SK-N-SH (cell line): ENCODE data around the gene MRPS2. TPM values are rescaled to one million over a fixed set of nuclear protein-coding genes. Genes with fewer than 3 reads are reported as not detected.

Source experiments
- CTCF ChIA-PET: fragments of 300-600, 350-600 bp; formaldehyde crosslinking; extraction: SDS; loops from one replicate; lab custom pipeline; 2021; lab: Yijun Ruan, JAX
- POLR2A ChIA-PET: fragments of 350-600 bp; sonication (Branson Sonifier 250); formaldehyde crosslinking; extraction: SDS; loops from one replicate; lab custom pipeline; 2020; ENCODE audit warnings: antibody characterized with exemption, inconsistent platforms; lab: Yijun Ruan, JAX
- DNase-seq: peaks from one replicate; pipeline ENCODE4 v3.0.0; 2012
- H2AFZ ChIP-seq: fragments of 200-600 bp; sonication (generic); 2 replicates; pipeline ENCODE4 v1.8.1; 2016; ENCODE audit warnings: antibody characterized with exemption, mild to moderate bottlenecking, low read depth
- H3F3A ChIP-seq: fragments of 200-600 bp; sonication (generic); replicated peaks from 2 replicates; pipeline ENCODE3; 2016; ENCODE audit warnings: antibody characterized with exemption, mild to moderate bottlenecking; ENCODE audit not compliant: insufficient read depth
- H3K27ac ChIP-seq, 2 experiments: fragments of 200-500 bp in 1 of 2; fragments of 200-600 bp in 1 of 2; sonication (Bioruptor generic) in 1 of 2; sonication (generic), shearing (Covaris generic) in 1 of 2; 2 replicates each; pipeline versions ENCODE4 v1.5.1 to v1.6.1; 2014 to 2016; ENCODE audit warnings: low read depth in 2 of 2, inconsistent platforms in 1 of 2, low read length in 1 of 2, mild to moderate bottlenecking in 1 of 2, mixed read lengths in 1 of 2
- H3K27me3 ChIP-seq: fragments of 200-600 bp; sonication (generic), shearing (Covaris generic); 2 replicates; pipeline ENCODE4 v1.6.1; 2016; ENCODE audit warnings: mixed run types; ENCODE audit not compliant: insufficient read depth
- H3K36me3 ChIP-seq, 2 experiments: fragments of 200-500 bp in 1 of 2; fragments of 200-600 bp in 1 of 2; sonication (Bioruptor generic) in 1 of 2; sonication (generic) in 1 of 2; replicated peaks in 1 of 2; 2 replicates each; pipeline versions ENCODE3 to v1.5.1; 2014 to 2016; ENCODE audit warnings: low read length in 1 of 2, mild to moderate bottlenecking in 1 of 2; ENCODE audit not compliant: insufficient read depth in 2 of 2, control insufficient read depth in 1 of 2
- H3K4me1 ChIP-seq, 2 experiments: fragments of 200-500 bp in 1 of 2; fragments of 200-600 bp in 1 of 2; sonication (Bioruptor generic) in 1 of 2; sonication (generic), shearing (Covaris generic) in 1 of 2; 2 replicates each; pipeline versions ENCODE4 v1.5.1 to v1.6.1; 2014 to 2016; ENCODE audit warnings: low read depth in 1 of 2, low read length in 1 of 2, mixed run types in 1 of 2; ENCODE audit not compliant: insufficient read depth in 2 of 2, control insufficient read depth in 1 of 2
- H3K4me2 ChIP-seq: fragments of 200-600 bp; sonication (generic), shearing (Covaris generic); 2 replicates; pipeline ENCODE4 v1.6.1; 2017; ENCODE audit warnings: mixed run types
- H3K4me3 ChIP-seq, 2 experiments: fragments of 200-500 bp in 1 of 2; fragments of 200-600 bp in 1 of 2; sonication (Bioruptor generic) in 1 of 2; sonication (generic), shearing (Covaris generic) in 1 of 2; 2 replicates each; pipeline versions ENCODE4 v1.5.1 to v1.8.1; 2014 to 2016; ENCODE audit warnings: low read depth in 2 of 2, inconsistent platforms in 1 of 2, low read length in 1 of 2, mild to moderate bottlenecking in 1 of 2, mixed read lengths in 1 of 2, moderate library complexity in 1 of 2
- H3K79me2 ChIP-seq: fragments of 200-600 bp; sonication (generic); 2 replicates; pipeline ENCODE4 v1.8.1; 2017; ENCODE audit warnings: mild to moderate bottlenecking; ENCODE audit not compliant: insufficient read depth
- H3K9ac ChIP-seq: fragments of 200-600 bp; sonication (generic); 2 replicates; pipeline ENCODE4 v1.6.1; 2017; ENCODE audit warnings: mixed run types
- H3K9me2 ChIP-seq: fragments of 200-600 bp; sonication (generic); 2 replicates; pipeline ENCODE4 v1.6.1; 2017; ENCODE audit warnings: mixed run types
- H3K9me3 ChIP-seq: fragments of 200-600 bp; sonication (generic); 2 replicates; pipeline ENCODE4 v1.6.1; 2017; ENCODE audit warnings: mixed run types, mild to moderate bottlenecking, moderate library complexity
- H4K20me1 ChIP-seq: fragments of 200-600 bp; sonication (generic); 2 replicates; pipeline ENCODE4 v1.6.1; 2017; ENCODE audit warnings: mild to moderate bottlenecking, mixed run types; ENCODE audit not compliant: insufficient read depth
- CHD2 ChIP-seq: fragments of 150-350 bp; IDR thresholded peaks from 2 replicates; pipeline ENCODE4 v1.6.1; 2018; ENCODE audit warnings: low read length; ENCODE audit not compliant: partially characterized antibody
- ELF1 ChIP-seq: IDR thresholded peaks from 2 replicates; pipeline ENCODE4 v1.4.0; 2012
- EZH2phosphoT487 ChIP-seq: fragments of 200-600 bp; sonication (generic); IDR thresholded peaks from 2 replicates; pipeline ENCODE4 v1.6.1; 2017; ENCODE audit warnings: low read depth, mixed run types, mild to moderate bottlenecking, antibody characterized with exemption, moderate library complexity, borderline replicate concordance
- FOXJ3 ChIP-seq: sonication (generic); formaldehyde crosslinking; IDR thresholded peaks from 2 replicates; pipeline ENCODE4 v1.5.1; 2020; ENCODE audit warnings: mild to moderate bottlenecking, missing genetic modification reagents
- FOXM1 ChIP-seq: IDR thresholded peaks from 2 replicates; pipeline ENCODE4 v1.4.0; 2012; ENCODE audit warnings: low read depth, mild to moderate bottlenecking
- GABPA ChIP-seq: IDR thresholded peaks from 2 replicates; pipeline ENCODE4 v1.4.0; 2012; ENCODE audit warnings: low read depth, mild to moderate bottlenecking
- IRF3 ChIP-seq: fragments of 150-350 bp; IDR thresholded peaks from 2 replicates; pipeline ENCODE4 v1.6.1; 2016; ENCODE audit warnings: mild to moderate bottlenecking, low read depth, low read length
- MAX ChIP-seq: IDR thresholded peaks from 2 replicates; pipeline ENCODE4 v1.4.0; 2012; ENCODE audit warnings: low read depth
- MEF2A ChIP-seq: IDR thresholded peaks from 2 replicates; pipeline ENCODE4 v1.4.0; 2012; ENCODE audit warnings: low read depth, borderline replicate concordance
- MXI1 ChIP-seq: IDR thresholded peaks from 2 replicates; pipeline ENCODE4 v1.6.1; 2012; ENCODE audit warnings: mild to moderate bottlenecking, low read depth, low read length, improper control_type of control experiment
- POLR2AphosphoS5 ChIP-seq: IDR thresholded peaks from 2 replicates; pipeline ENCODE4 v1.6.1; 2012; ENCODE audit warnings: low read depth, low read length
- RAD21 ChIP-seq: IDR thresholded peaks from 2 replicates; pipeline ENCODE4 v1.6.1; 2012; ENCODE audit warnings: mild to moderate bottlenecking, low read length
- RFX5 ChIP-seq: IDR thresholded peaks from 2 replicates; pipeline ENCODE4 v1.6.1; 2012; ENCODE audit warnings: mild to moderate bottlenecking, improper control_type of control experiment, low read length
- RXRA ChIP-seq: IDR thresholded peaks from 2 replicates; pipeline ENCODE4 v1.4.0; 2012; ENCODE audit warnings: low read depth, mild to moderate bottlenecking, borderline replicate concordance
- TCF12 ChIP-seq: IDR thresholded peaks from 2 replicates; pipeline ENCODE4 v1.4.0; 2012
- TEAD4 ChIP-seq: IDR thresholded peaks from 2 replicates; pipeline ENCODE4 v1.4.0; 2012; ENCODE audit warnings: mild to moderate bottlenecking, borderline replicate concordance; ENCODE audit not compliant: insufficient read depth
- YY1 ChIP-seq: IDR thresholded peaks from 2 replicates; pipeline ENCODE4 v1.4.0; 2012; ENCODE audit warnings: low read depth, mild to moderate bottlenecking
- WGBS: methylation state at CpG from one replicate; pipeline ENCODE4 v1.1.6; 2017; ENCODE audit warnings: low lambda C conversion rate; 5-methylcytosine and 5-hydroxymethylcytosine counted together
- polyA plus RNA-seq, 3 experiments: library from polyadenylated mRNA; depleted of rRNA; stranded (reverse); fragments of >200 nt; gene quantifications; 2 replicates each; pipeline ENCODE4 v1.2.3, GENCODE V29; 2012
- TF ChIP-seq, protein P1 (sequence below): IDR thresholded peaks from 2 replicates; pipeline ENCODE4 v1.4.0; 2012; ENCODE audit warnings: low read depth, borderline replicate concordance

MRPS2 gene
- polyA plus RNA-seq, 1 of the 3 experiments (the other 2 are of a cell fraction) = 113 TPM

- Histone ChIP-seq H3K79me2 (peaks cover 15% of the 10 kb centered on the region), H3K9me3 (no peaks in the 10 kb centered on the region), H3K4me2 (no peak overlapping the region), H3K9ac (no peak overlapping the region), H3K27me3 (no peaks in the 10 kb centered on the region)
- no peak for TF ChIP-seq FOXM1
- TF ChIP-seq, all 33 proteins: peak for 0
- H3F3A ChIP-seq = peaks cover 5% of the 10 kb centered on the region
- H4K20me1 ChIP-seq = peaks cover 2% of the 10 kb centered on the region; the same call in 1 of the 2 replicates
- DNase-seq = no peak
- no peak overlapping the region for H2AFZ ChIP-seq
- ChIA-PET CTCF (interaction anchor here (0.9 to 2.5 kb wide), 2 partner anchors 17 to 64 kb away, joined by 3 to 7 read pairs; no protein-coding TSS in a partner anchor), POLR2A (no interaction called here)
- H3K4me1 ChIP-seq = peaks cover 6 to 13% of the 10 kb centered on the region in 2 experiments; a peak in 2 of 4 replicates
- no peak overlapping the region for H3K27ac ChIP-seq
- no peaks in the 10 kb centered on the region for H3K9me2 ChIP-seq
- H3K36me3 ChIP-seq = no peaks in the 10 kb centered on the region
- no peak overlapping the region for H3K4me3 ChIP-seq
- 80% methylated on average over 7 of the region's 10 CpGs for WGBS
Measured at GRCh38 chr9:135476561-135477355, 23.7 kb upstream of the MRPS2 start.

GRCh38 chr9:135478191-135478590 is 22.3 kb upstream of the MRPS2 start:
- WGBS = 97% methylated on average over 7 of the region's 10 CpGs
- H3K27ac ChIP-seq = no peak overlapping the region
- H3K9me2 ChIP-seq = no peaks in the 10 kb centered on the region
- POLR2A ChIA-PET = no interaction called here
- H3K36me3 ChIP-seq = peaks cover 0 to 4% of the 10 kb centered on the region in 2 experiments
- no peak overlapping the region for H2AFZ ChIP-seq
- CTCF ChIA-PET = interaction anchor here (0.7 to 1.5 kb wide), 2 partner anchors 21 to 27 kb away, joined by 3 to 6 read pairs; a partner anchor contains a TSS
- H3K27me3 ChIP-seq = no peaks in the 10 kb centered on the region
- no peak for DNase-seq
- H3K9me3 ChIP-seq = no peaks in the 10 kb centered on the region
- H3K9ac ChIP-seq = no peak overlapping the region
- peaks cover 4% of the 10 kb centered on the region; the same call in 1 of the 2 replicates for H4K20me1 ChIP-seq
- H3K4me1 ChIP-seq = peaks cover 6 to 13% of the 10 kb centered on the region in 2 experiments; a peak in 2 of 4 replicates
- peaks cover 27% of the 10 kb centered on the region for H3K79me2 ChIP-seq
- TF ChIP-seq TEAD4 (no peak), IRF3 (no peak), POLR2AphosphoS5 (no peak), MAX (no peak), GABPA (no peak), FOXJ3 (CRISPR knock-in tag) (no peak), CHD2 (no peak), EZH2phosphoT487 (no peak), RAD21 (no peak), MXI1 (no peak; the same call in 1 of the 2 replicates), TCF12 (no peak), YY1 (no peak), RXRA (no peak), MEF2A (no peak), ELF1 (no peak), RFX5 (no peak)
- TF ChIP-seq, protein P1, sequence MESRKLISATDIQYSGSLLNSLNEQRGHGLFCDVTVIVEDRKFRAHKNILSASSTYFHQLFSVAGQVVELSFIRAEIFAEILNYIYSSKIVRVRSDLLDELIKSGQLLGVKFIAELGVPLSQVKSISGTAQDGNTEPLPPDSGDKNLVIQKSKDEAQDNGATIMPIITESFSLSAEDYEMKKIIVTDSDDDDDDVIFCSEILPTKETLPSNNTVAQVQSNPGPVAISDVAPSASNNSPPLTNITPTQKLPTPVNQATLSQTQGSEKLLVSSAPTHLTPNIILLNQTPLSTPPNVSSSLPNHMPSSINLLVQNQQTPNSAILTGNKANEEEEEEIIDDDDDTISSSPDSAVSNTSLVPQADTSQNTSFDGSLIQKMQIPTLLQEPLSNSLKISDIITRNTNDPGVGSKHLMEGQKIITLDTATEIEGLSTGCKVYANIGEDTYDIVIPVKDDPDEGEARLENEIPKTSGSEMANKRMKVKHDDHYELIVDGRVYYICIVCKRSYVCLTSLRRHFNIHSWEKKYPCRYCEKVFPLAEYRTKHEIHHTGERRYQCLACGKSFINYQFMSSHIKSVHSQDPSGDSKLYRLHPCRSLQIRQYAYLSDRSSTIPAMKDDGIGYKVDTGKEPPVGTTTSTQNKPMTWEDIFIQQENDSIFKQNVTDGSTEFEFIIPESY = no peak
- peaks cover 5% of the 10 kb centered on the region for H3F3A ChIP-seq
- H3K4me2 ChIP-seq = peak overlapping the region; percentile 72
- H3K4me3 ChIP-seq = peak overlapping the region; percentile 57 to 90; a peak in 2 of 4 replicates
